GM12873 (cell line): ENCODE data around the gene ALPI.

Experiments
- TF ChIP-seq, protein P1 (sequence below): IDR thresholded peaks from 2 replicates; pipeline ENCODE4 v1.5.1; 2012; ENCODE audit warnings: low read depth, mild to moderate bottlenecking, moderate library complexity, low read length, control low read depth; ENCODE audit not compliant: insufficient read depth; ENCODE audit errors: missing control alignments

The ALPI gene

DNA sequence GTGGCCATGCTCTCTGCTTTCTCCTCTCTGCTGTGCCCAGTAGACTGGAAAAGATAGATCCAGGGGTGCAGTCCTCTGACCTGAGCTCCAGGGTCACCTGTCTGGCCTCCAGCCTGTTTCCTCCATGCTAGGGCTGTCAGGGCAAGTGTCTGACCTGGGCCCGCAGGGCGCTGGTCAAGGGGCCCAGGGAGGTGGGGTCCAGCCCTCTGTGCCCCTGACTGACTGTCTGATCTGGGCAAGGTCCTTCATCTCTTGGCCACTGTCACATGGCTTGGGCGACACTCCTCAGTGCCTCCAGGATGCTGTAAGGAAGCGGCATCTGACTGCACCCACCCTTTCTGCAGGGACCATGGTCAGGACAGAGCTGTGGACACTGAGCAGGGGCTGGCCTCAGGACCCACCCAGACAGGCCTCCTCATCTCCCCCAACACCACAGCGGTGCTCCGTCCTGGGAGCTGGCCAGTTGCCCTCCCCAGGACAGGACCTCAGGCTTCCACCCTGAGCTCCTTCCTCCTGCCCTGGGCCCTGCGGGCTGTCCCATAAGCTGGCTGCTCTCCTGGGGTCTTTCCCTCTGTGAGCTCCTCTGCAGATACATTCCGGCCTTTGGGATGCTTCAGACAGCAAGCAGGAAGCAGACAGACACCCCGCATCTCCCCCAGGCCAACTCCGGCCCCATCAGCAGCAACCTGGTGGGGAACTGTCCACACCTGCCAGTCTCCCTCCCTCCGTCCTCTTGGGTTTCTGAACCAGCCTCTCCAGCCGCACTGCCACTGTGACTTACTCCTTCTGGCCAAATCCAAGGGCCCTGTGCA, 21.2 kb upstream of the ALPI start:
- TF ChIP-seq, protein P1, sequence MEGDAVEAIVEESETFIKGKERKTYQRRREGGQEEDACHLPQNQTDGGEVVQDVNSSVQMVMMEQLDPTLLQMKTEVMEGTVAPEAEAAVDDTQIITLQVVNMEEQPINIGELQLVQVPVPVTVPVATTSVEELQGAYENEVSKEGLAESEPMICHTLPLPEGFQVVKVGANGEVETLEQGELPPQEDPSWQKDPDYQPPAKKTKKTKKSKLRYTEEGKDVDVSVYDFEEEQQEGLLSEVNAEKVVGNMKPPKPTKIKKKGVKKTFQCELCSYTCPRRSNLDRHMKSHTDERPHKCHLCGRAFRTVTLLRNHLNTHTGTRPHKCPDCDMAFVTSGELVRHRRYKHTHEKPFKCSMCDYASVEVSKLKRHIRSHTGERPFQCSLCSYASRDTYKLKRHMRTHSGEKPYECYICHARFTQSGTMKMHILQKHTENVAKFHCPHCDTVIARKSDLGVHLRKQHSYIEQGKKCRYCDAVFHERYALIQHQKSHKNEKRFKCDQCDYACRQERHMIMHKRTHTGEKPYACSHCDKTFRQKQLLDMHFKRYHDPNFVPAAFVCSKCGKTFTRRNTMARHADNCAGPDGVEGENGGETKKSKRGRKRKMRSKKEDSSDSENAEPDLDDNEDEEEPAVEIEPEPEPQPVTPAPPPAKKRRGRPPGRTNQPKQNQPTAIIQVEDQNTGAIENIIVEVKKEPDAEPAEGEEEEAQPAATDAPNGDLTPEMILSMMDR = no peak

DNA sequence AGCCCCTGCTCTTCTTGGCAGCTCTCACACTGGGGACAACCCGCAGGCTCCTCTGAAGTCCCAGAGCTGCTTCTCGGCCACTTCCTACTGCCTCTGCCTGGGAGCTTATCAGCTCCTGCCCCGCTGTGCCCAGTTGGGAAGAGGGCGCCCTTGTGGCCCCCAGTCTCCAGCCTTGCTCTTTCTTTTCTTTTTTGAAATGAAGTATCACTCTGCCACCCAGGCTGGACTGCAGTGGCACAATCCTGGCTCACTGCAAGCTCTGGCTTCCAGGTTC, 20.6 kb upstream of the ALPI start:
- TF ChIP-seq, protein P1 = no peak

DNA sequence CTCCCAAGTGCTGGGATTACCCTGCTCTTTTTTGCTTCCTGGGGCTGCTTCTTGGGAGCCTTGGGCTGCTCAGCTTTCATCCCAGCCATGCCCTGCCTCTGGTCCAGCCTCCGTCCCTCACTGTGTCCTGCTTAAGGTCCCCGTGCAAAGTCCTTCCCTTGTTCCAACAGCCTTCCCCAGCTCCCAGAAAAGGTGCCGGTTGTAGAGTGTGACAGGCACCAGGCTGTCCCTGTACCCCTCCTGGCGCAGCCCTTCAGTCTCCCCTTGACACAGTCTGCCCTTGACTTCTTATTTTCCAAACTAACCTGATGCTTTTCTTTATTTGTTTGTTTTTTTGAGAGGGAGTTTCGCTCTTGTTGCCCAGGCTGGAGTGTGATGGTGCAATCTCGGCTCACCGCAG, 20.1 kb upstream of the ALPI start:
- TF ChIP-seq, protein P1 = no peak

DNA sequence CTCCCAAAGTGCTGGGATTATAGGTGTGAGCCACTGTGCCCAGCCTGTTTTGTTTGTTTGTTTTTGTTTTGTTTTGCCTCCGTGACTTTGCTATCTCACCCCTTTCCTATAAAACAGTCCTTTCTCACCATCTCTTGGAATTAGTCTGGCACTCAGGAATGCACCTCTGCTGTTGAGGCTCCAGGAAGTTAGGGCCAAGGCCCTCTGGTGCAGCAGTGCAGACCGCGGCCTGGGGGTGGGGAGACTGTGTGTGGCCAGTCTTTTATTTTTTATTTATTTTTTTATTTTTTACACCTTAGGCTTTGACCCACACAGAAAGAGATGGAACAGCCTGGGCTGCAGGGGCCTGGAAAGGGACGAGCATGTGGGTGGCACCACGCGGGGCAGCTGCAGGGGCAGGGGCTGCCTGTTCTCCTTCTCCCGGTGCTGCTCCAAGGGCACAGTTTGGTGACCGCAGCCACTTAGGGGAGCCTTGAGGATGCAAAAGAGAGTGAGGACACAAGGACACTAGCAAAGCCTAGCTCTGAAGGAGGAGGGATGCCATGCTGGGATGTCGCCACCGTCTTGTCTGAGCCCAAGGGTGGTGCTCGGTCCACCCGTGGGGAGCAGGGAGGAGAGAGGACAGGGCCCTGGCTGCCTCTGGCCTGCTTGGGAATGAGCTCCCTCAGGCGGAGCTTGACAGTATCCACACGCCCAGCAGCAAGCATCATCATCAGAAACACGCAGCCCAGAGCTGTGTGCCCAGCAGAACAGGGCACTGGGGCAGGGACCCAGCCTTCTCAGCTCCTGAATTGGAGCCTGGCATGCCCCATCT, 19.4 kb upstream of the ALPI start:
- TF ChIP-seq, protein P1 = no peak

DNA sequence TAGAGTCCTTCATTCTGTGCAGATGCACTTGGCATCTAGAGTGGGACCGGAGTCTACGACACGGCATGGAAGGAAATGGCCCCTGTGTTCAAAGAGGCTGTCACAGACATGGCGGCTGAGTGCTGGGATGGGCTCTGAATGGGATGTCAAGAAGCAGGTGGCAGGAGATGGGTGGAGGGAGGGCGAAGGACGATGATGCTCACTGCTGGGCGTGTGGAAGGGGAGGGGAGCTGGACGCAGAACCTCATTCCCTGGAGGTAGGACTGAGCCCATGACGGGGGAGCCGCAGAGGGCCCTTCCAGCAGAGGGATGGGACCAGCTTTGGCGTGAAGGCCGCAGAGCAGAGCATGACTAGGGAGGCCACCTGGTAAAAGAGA, 18.8 kb upstream of the ALPI start:
- TF ChIP-seq, protein P1 = no peak

DNA sequence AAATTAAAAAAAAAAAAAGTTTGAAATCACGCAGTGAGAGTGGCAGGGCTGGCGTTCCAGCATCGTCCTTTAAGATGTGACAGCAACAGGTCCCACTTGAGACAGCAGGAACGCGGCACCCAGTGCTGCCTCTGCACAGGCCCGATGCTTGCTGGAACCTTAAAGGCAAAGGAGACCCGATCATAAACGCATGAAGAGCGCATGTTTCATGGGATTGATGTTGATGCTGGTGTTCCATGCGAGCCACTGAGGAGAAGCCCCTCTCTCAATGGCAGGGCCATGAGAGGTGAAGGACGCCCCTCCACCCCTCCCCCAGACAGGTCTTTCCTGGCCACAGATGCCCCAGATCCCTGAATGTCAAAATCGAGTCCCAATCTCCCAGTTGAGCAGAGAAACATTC, 17.9 kb upstream of the ALPI start:
- TF ChIP-seq, protein P1 = no peak

DNA sequence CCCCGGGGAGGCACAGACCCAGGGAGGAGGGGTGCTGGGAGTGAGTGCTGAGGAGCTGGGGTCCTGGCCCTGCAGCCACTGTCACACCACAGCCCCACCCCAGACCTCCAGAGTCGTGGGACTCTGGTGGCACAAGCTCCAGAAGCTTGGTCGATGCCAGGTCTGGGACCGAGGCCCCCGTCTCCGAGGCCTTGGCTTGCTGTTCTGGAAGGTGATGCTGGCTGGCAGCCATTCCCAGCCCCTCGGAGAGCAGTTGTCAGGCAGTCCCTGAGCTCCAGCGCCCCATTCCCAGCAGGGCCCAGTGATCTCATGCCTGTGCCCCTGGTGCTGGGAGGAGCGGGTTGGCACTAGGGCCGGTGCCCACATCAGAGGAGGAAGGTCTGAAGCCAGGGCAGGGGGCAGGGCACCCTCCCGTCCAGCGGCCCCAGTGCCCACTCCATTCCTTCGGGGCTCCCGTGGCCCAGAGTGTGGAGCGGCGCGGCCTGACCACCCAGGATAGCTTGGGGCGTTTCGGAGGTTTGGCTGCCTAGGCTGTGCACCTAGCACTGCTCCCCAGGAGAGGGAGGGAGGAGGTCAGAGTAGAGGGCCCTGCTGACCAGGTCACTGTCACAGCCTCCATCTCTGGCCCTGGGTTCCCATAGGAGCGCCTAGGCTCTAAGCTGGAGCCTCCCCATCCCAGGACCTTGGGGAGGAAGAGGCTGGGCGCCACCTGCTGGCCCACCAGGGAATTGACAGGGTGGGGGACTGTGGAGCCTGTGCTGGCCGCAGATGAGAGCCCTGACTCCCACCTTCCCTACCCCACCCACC, 16.8 kb upstream of the ALPI start:
- TF ChIP-seq, protein P1 = no peak
